Natural killer cell treated with Interleukin-12 subunit alpha and Interleukin-12 subunit beta and Interleukin-15 and Interleukin-18, amount 100 ng/mL, for 72 hours (primary cell): ENCODE results near the gene AGAP5. TPM values are rescaled to one million over a fixed set of nuclear protein-coding genes. Genes with fewer than 3 reads are reported as not detected.

ENCODE experiments used
- total RNA-seq, 2 donors: library from RNA; stranded (reverse); gene quantifications; one replicate each; pipeline ENCODE4 v1.2.3, GENCODE V29; 2022

Gene AGAP5
- total RNA-seq, 2 donors from 2014 or later, result 9.8 to 26.0 TPM

Other genes starting within 250 kb of the AGAP5 start
- gene PPP3CB, start 202.1 kb downstream of the AGAP5 start, total RNA-seq, result 10 to 100 TPM; 47.7 to 51.0 TPM
- 10 to 100 TPM in 1 of 2 donors, 1 to 10 TPM in 1; 9.3 to 18.1 TPM for gene USP54, start 106.8 kb downstream of the AGAP5 start, total RNA-seq
- gene MYOZ1, start 56.6 kb downstream of the AGAP5 start, total RNA-seq, result not detected
- gene SYNPO2L, start 42.1 kb downstream of the AGAP5 start, total RNA-seq, result not detected
- 100 to 1,000 TPM; 152 to 172 TPM for gene SEC24C, start 46.3 kb upstream of the AGAP5 start, total RNA-seq
- gene CHCHD1, start 83.9 kb upstream of the AGAP5 start, total RNA-seq, result 10 to 100 TPM; 18.7 to 28.5 TPM
- gene ZSWIM8, start 87.5 kb upstream of the AGAP5 start, total RNA-seq, result 100 to 1,000 TPM; 121 to 148 TPM
- 10 to 100 TPM; 42.8 to 83.3 TPM for gene NDST2, start 113.5 kb upstream of the AGAP5 start, total RNA-seq
- 10 to 100 TPM in 1 of 2 donors, 1 to 10 TPM in 1; 6.9 to 15.3 TPM for gene CAMK2G, start 176.4 kb upstream of the AGAP5 start, total RNA-seq
- gene PLAU, start 213.0 kb upstream of the AGAP5 start, total RNA-seq, result not detected